CD14-positive monocyte (primary cell): Measurements from ENCODE around the gene KRTAP4-2. TPM values are rescaled to one million over a fixed set of nuclear protein-coding genes. Genes with fewer than 3 reads are reported as not detected.

ENCODE experiments used
- DNase-seq, 3 donors: peaks; one replicate each; pipeline ENCODE4 v3.0.0-alpha.2; 2011 to 2022
- H2AFZ ChIP-seq: 2 replicates; pipeline ENCODE4 v1.6.0; 2012; ENCODE audit warnings: mild to moderate bottlenecking, low read depth, low read length, inconsistent platforms; ENCODE audit not compliant: insufficient read depth, poor library complexity, severe bottlenecking
- H3K27ac ChIP-seq, 2 donors: 1 replicate in 1 of 2; 2 replicates in 1 of 2; pipeline ENCODE4 v1.5.1; 2012 to 2013; ENCODE audit warnings: low read length in 2 of 2, control low read depth in 1 of 2, inconsistent platforms in 1 of 2, low read depth in 1 of 2, mild to moderate bottlenecking in 1 of 2
- H3K27me3 ChIP-seq, 2 donors: one replicate each; pipeline versions ENCODE4 v1.6.0 to v1.6.1; 2011 to 2013; ENCODE audit warnings: low read length in 2 of 2; ENCODE audit not compliant: control insufficient read depth in 2 of 2, insufficient read depth in 2 of 2
- H3K36me3 ChIP-seq, 2 donors: replicated peaks in 1 of 2; 1 replicate in 1 of 2; 2 replicates in 1 of 2; pipeline versions ENCODE4 v1.5.1 to v1.6.1; 2012 to 2013; ENCODE audit warnings: low read length in 2 of 2, control low read depth in 1 of 2, inconsistent platforms in 1 of 2, mild to moderate bottlenecking in 1 of 2; ENCODE audit not compliant: insufficient read depth in 2 of 2, control insufficient read depth in 1 of 2
- H3K4me1 ChIP-seq, 2 donors: 1 replicate in 1 of 2; 2 replicates in 1 of 2; pipeline versions ENCODE4 v1.5.1 to v1.6.1; 2012 to 2013; ENCODE audit warnings: low read length in 2 of 2, control low read depth in 1 of 2, inconsistent platforms in 1 of 2, mild to moderate bottlenecking in 1 of 2, moderate library complexity in 1 of 2; ENCODE audit not compliant: insufficient read depth in 2 of 2, control insufficient read depth in 1 of 2
- H3K4me2 ChIP-seq: replicated peaks from 2 replicates; pipeline ENCODE3; 2012; ENCODE audit warnings: low read length, moderate library complexity, mild to moderate bottlenecking; ENCODE audit not compliant: poor library complexity, severe bottlenecking; ENCODE audit errors: extremely low read depth
- H3K4me3 ChIP-seq, 3 experiments: fragments of 200-600 bp in 1 of 3; sonication (generic) in 1 of 3; replicated peaks in 1 of 3; 1 replicate in 2 of 3; 2 replicates in 1 of 3; pipeline ENCODE4 v1.5.1; 2011 to 2013; ENCODE audit warnings: low read length in 3 of 3, mild to moderate bottlenecking in 3 of 3, control low read depth in 2 of 3, low read depth in 2 of 3, inconsistent platforms in 1 of 3, moderate library complexity in 1 of 3
- H3K79me2 ChIP-seq: 2 replicates; pipeline ENCODE4 v1.6.0; 2012; ENCODE audit warnings: mild to moderate bottlenecking, control low read depth, inconsistent platforms, low read length, moderate library complexity; ENCODE audit not compliant: insufficient read depth
- H3K9ac ChIP-seq: 2 replicates; pipeline ENCODE4 v1.6.0; 2017; ENCODE audit warnings: low read length, mild to moderate bottlenecking; ENCODE audit not compliant: insufficient read depth, poor library complexity, severe bottlenecking
- H3K9me3 ChIP-seq, 2 donors: replicated peaks in 1 of 2; 1 replicate in 1 of 2; 2 replicates in 1 of 2; pipeline versions ENCODE4 v1.5.1 to v1.6.1; 2012 to 2013; ENCODE audit warnings: low read length in 2 of 2, control low read depth in 1 of 2; ENCODE audit not compliant: control insufficient read depth in 1 of 2, insufficient read depth in 1 of 2
- H4K20me1 ChIP-seq: 2 replicates; pipeline ENCODE4 v1.6.0; 2012; ENCODE audit warnings: mild to moderate bottlenecking, low read length, control low read depth, moderate library complexity; ENCODE audit not compliant: insufficient read depth
- H3K27ac Mint-ChIP-seq, 7 donors: one replicate each; pipeline ENCODE4 v1.8.0; 2020; ENCODE audit warnings: mild to moderate bottlenecking in 7 of 7, mixed read lengths in 7 of 7, moderate library complexity in 6 of 7, inconsistent platforms in 2 of 7
- H3K27me3 Mint-ChIP-seq, 3 donors: one replicate each; pipeline ENCODE4 v1.8.0; 2021 to 2022; ENCODE audit warnings: low read depth in 3 of 3, mild to moderate bottlenecking in 3 of 3, mixed read lengths in 3 of 3, moderate library complexity in 3 of 3, inconsistent platforms in 1 of 3
- H3K36me3 Mint-ChIP-seq, 2 donors: one replicate each; pipeline ENCODE4 v1.8.0; 2020; ENCODE audit warnings: mixed read lengths in 2 of 2, inconsistent platforms in 1 of 2, mild to moderate bottlenecking in 1 of 2
- H3K4me1 Mint-ChIP-seq: one replicate; pipeline ENCODE4 v1.8.0; 2020; ENCODE audit warnings: mild to moderate bottlenecking, mixed read lengths
- H3K4me3 Mint-ChIP-seq, 2 donors: one replicate each; pipeline ENCODE4 v1.8.0; 2020; ENCODE audit warnings: mild to moderate bottlenecking in 2 of 2, mixed read lengths in 2 of 2, moderate library complexity in 1 of 2
- H3K9me3 Mint-ChIP-seq, 7 donors: one replicate each; pipeline ENCODE4 v1.8.0; 2020 to 2022; ENCODE audit warnings: mixed read lengths in 7 of 7, mild to moderate bottlenecking in 6 of 7, moderate library complexity in 6 of 7, inconsistent platforms in 2 of 7
- CTCF ChIP-seq: fragments of 200-600 bp; IDR thresholded peaks from one replicate; pipeline ENCODE4 v1.8.0; 2022; ENCODE audit warnings: antibody characterized with exemption, mild to moderate bottlenecking
- WGBS: methylation state at CpG from one replicate; pipeline ENCODE4 v1.1.5; 2013; ENCODE audit warnings: missing lambda C conversion rate; ENCODE audit not compliant: insufficient coverage; 5-methylcytosine and 5-hydroxymethylcytosine counted together
- intact Hi-C, 2 donors: fragments of 100-400 bp; cut with micrococcal nuclease; formaldehyde crosslinking; loops; one replicate each; pipeline versions ENCODE4 v1.15.0 to v1.15.1; 2023
- polyA plus RNA-seq, 3 donors: library from polyadenylated mRNA; depleted of rRNA in 1 of 3; unstranded in 2 of 3; stranded (reverse) in 1 of 3; fragments of 300-500 nt in 2 of 3; fragments of >200 nt in 1 of 3; fragmentation: Illumina TruSeq in 2 of 3; gene quantifications; 1 replicate in 2 of 3; 2 replicates in 1 of 3; pipeline ENCODE4 v1.2.3, GENCODE V29; 2012 to 2021
- small RNA-seq: library from RNA; depleted of rRNA; stranded (forward); fragments of <200 nt; gene quantifications from one replicate; pipeline ENCODE3, GENCODE V24; 2012; ENCODE audit warnings: low read depth; ENCODE audit not compliant: insufficient read length

Gene KRTAP4-2
- polyA plus RNA-seq, 3 donors = not detected

DNA sequence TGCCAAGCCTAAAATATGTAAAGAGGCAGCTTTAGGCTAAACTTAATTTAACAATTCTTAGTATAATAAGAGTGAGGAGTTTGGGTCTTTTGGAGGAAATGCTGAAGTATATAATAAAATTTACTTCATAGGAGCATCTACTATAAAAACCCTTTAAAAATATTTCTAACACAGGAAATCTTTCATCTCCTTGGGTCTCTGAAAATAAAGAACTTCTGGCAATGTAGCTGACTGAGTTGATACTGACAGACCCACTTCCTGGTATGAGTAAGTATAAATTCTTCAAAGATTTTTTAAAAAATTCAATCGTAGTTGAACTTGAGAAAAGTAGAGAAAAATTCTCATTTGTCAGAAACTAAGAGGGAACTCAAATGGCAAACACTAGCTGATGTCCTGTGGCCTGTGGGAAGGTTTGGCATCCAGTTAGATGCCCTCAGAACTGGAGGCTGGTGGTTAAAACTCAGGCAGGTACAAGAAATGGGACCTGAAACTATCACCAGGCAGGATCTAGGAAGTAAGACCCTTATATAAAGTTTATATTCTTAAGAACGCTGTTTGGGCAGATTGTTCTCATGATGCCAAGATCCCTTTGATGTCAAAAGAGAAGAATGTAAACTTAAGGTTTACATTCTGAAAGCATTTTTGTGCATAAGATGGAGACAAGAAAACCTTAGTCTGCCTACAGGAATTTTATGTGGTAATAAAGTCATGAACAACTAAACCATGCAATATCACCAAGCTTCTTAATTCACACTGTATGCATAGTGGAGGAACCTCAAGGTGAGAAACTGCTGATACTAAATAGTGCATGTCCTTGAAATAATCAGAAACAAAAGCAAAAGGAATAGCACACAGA lies 43.9 kb downstream of the KRTAP4-2 start:
- Histone ChIP-seq H2AFZ (no peak overlapping the region), H3K27me3 (no peaks in the 10 kb centered on the region), H3K4me2 (no peak overlapping the region), H3K4me1 (no peaks in the 10 kb centered on the region), H3K9me3 (no peaks in the 10 kb centered on the region), H3K4me3 (no peak overlapping the region), H4K20me1 (no peaks in the 10 kb centered on the region), H3K36me3 (no peaks in the 10 kb centered on the region), H3K27ac (no peak overlapping the region), H3K9ac (no peak overlapping the region), H3K79me2 (no peaks in the 10 kb centered on the region)
- Mint-ChIP-seq H3K4me3 (no peak overlapping the region), H3K36me3 (no peaks in the 10 kb centered on the region), H3K27me3 (no peaks in the 10 kb centered on the region), H3K4me1 (no peaks in the 10 kb centered on the region), H3K27ac (no peak overlapping the region), H3K9me3 (peaks cover 0 to 9% (median 4%) of the 10 kb centered on the region in 7 donors)
- no peak for DNase-seq
- intact Hi-C loops = no loop called here
- no CpG with 5 or more reads among the region's 2 CpGs for WGBS
- TF ChIP-seq CTCF = no peak

DNA sequence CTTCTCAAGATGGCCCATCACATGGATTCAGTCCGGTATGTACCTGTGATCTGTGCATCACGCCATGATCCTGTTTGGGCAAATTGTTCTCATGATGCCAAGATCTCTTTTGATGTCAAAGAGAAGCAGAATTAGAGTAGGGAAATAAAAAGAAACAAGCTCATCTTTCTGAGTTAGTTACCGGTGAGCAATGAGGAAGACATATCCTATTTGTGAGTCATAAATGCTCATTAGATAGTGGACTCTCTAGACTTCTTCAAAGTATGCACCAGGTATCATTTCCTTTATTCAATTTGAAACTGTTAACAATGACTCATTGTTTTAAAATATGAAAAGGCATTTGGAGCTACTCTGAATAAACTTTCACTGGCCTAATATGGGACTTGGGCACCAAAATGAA lies 46.0 kb downstream of the KRTAP4-2 start:
- H3K27me3 Mint-ChIP-seq = no peaks in the 10 kb centered on the region
- Histone ChIP-seq H3K4me1 (no peaks in the 10 kb centered on the region), H3K9ac (no peak overlapping the region), H3K79me2 (no peaks in the 10 kb centered on the region), H3K9me3 (no peaks in the 10 kb centered on the region), H4K20me1 (no peaks in the 10 kb centered on the region), H3K4me2 (no peak overlapping the region), H3K4me3 (no peak overlapping the region), H2AFZ (no peak overlapping the region), H3K27me3 (no peaks in the 10 kb centered on the region), H3K27ac (no peak overlapping the region), H3K36me3 (no peaks in the 10 kb centered on the region)
- no peak for TF ChIP-seq CTCF
- H3K4me3 Mint-ChIP-seq = no peak overlapping the region
- no peaks in the 10 kb centered on the region for H3K36me3 Mint-ChIP-seq
- no peaks in the 10 kb centered on the region for H3K4me1 Mint-ChIP-seq
- no peak for DNase-seq
- WGBS = 100% methylated on average over 2 of the region's 3 CpGs
- no peak overlapping the region for H3K27ac Mint-ChIP-seq
- intact Hi-C loops = no loop called here
- H3K9me3 Mint-ChIP-seq = peaks cover 0 to 2% (median 0%) of the 10 kb centered on the region in 7 donors

Small RNAs within 50 kb of the gene (small RNA-seq; reads per million reads assigned to genes)
- not detected for gene KRTAP4-17P

Other genes with a start within 250 kb of the KRTAP4-2 start
- gene KRT23, start 240.6 kb downstream of the KRTAP4-2 start, polyA plus RNA-seq = 1 to 10 TPM; 1.7 to 7.6 (median 3.6) TPM
- not detected for gene KRT39, start 211.3 kb downstream of the KRTAP4-2 start, polyA plus RNA-seq
- not detected for gene KRT40, start 193.9 kb downstream of the KRTAP4-2 start, polyA plus RNA-seq
- not detected for gene KRTAP3-3, start 184.1 kb downstream of the KRTAP4-2 start, polyA plus RNA-seq
- gene KRTAP3-2, start 178.3 kb downstream of the KRTAP4-2 start, polyA plus RNA-seq = not detected
- gene KRTAP3-1, start 169.1 kb downstream of the KRTAP4-2 start, polyA plus RNA-seq = not detected
- gene KRTAP1-5, start 151.0 kb downstream of the KRTAP4-2 start, polyA plus RNA-seq = not detected
- gene KRTAP1-4, start 148.0 kb downstream of the KRTAP4-2 start, polyA plus RNA-seq = not detected
- not detected for gene KRTAP1-3, start 143.3 kb downstream of the KRTAP4-2 start, polyA plus RNA-seq
- not detected for gene KRTAP1-1, start 136.8 kb downstream of the KRTAP4-2 start, polyA plus RNA-seq
- gene KRTAP2-1, start 130.9 kb downstream of the KRTAP4-2 start, polyA plus RNA-seq = not detected
- gene KRTAP2-2, start 123.0 kb downstream of the KRTAP4-2 start, polyA plus RNA-seq = not detected
- gene KRTAP2-3, start 118.1 kb downstream of the KRTAP4-2 start, polyA plus RNA-seq = not detected
- gene KRTAP2-4, start 112.3 kb downstream of the KRTAP4-2 start, polyA plus RNA-seq = not detected
- gene KRTAP4-7, start 94.1 kb downstream of the KRTAP4-2 start, polyA plus RNA-seq = not detected
- not detected for gene KRTAP4-8, start 80.1 kb downstream of the KRTAP4-2 start, polyA plus RNA-seq
- not detected for gene KRTAP4-16, start 76.0 kb downstream of the KRTAP4-2 start, polyA plus RNA-seq
- gene KRTAP4-9, start 72.8 kb downstream of the KRTAP4-2 start, polyA plus RNA-seq = not detected
- gene KRTAP4-11, start 59.8 kb downstream of the KRTAP4-2 start, polyA plus RNA-seq = not detected
- gene KRTAP4-12, start 54.0 kb downstream of the KRTAP4-2 start, polyA plus RNA-seq = not detected
- gene KRTAP4-6, start 37.7 kb downstream of the KRTAP4-2 start, polyA plus RNA-seq = not detected
- not detected for gene KRTAP4-5, start 28.4 kb downstream of the KRTAP4-2 start, polyA plus RNA-seq
- not detected for gene KRTAP4-4, start 17.5 kb downstream of the KRTAP4-2 start, polyA plus RNA-seq
- not detected for gene KRTAP4-3, start 10.0 kb downstream of the KRTAP4-2 start, polyA plus RNA-seq
- not detected for gene KRTAP4-1, start 6.7 kb upstream of the KRTAP4-2 start, polyA plus RNA-seq
- not detected for gene KRTAP9-1, start 11.7 kb upstream of the KRTAP4-2 start, polyA plus RNA-seq
- gene KRTAP9-2, start 48.4 kb upstream of the KRTAP4-2 start, polyA plus RNA-seq = not detected
- not detected for gene KRTAP9-3, start 54.2 kb upstream of the KRTAP4-2 start, polyA plus RNA-seq
- gene KRTAP9-8, start 59.8 kb upstream of the KRTAP4-2 start, polyA plus RNA-seq = not detected
- not detected for gene KRTAP9-4, start 71.5 kb upstream of the KRTAP4-2 start, polyA plus RNA-seq
- not detected for gene KRTAP9-9, start 77.2 kb upstream of the KRTAP4-2 start, polyA plus RNA-seq
- not detected for gene KRTAP9-6, start 87.2 kb upstream of the KRTAP4-2 start, polyA plus RNA-seq
- gene KRTAP9-7, start 97.5 kb upstream of the KRTAP4-2 start, polyA plus RNA-seq = not detected
- not detected for gene KRTAP29-1, start 124.6 kb upstream of the KRTAP4-2 start, polyA plus RNA-seq
- not detected for gene KRTAP16-1, start 131.1 kb upstream of the KRTAP4-2 start, polyA plus RNA-seq
- gene KRTAP17-1, start 137.5 kb upstream of the KRTAP4-2 start, polyA plus RNA-seq = not detected
- gene KRT33A, start 172.6 kb upstream of the KRTAP4-2 start, polyA plus RNA-seq = not detected
- not detected for gene KRT33B, start 191.6 kb upstream of the KRTAP4-2 start, polyA plus RNA-seq
- gene KRT34, start 204.1 kb upstream of the KRTAP4-2 start, polyA plus RNA-seq = not detected
- not detected for gene KRT31, start 219.4 kb upstream of the KRTAP4-2 start, polyA plus RNA-seq
- not detected for gene KRT37, start 246.4 kb upstream of the KRTAP4-2 start, polyA plus RNA-seq